ENCODE data around the gene PYGB.
"Not testable (repeated sequence)": the region's sequence is repeated elsewhere in the genome, so short reads cannot be mapped to it uniquely, and the experiment has no call there.

PYGB gene

GRCh38 chr20:25320035-25320800 lies 72.3 kb downstream of the PYGB start:
- DNase-seq (no peak), ATAC-seq (no peak)
- Mint-ChIP-seq H3K27me3 (no peaks in the 10 kb centered on the region), H3K4me3 (no peak overlapping the region), H3K27ac (peak overlapping the region in 1 of 2 donors; percentile 92), H3K4me1 (peaks cover 24% of the 10 kb centered on the region), H3K9me3 (no peaks in the 10 kb centered on the region)

- Mint-ChIP-seq H3K4me1 (peaks cover 17% of the 10 kb centered on the region), H3K9me3 (no peaks in the 10 kb centered on the region), H3K4me3 (no peak overlapping the region), H3K27ac (no peak overlapping the region), H3K27me3 (no peaks in the 10 kb centered on the region)
- DNase-seq: no peak
- ATAC-seq: peak; percentile 39
Observed at GRCh38 chr20:25321262-25321831, 73.5 kb downstream of the PYGB start.

- no peak overlapping the region for H3K4me3 Mint-ChIP-seq
- no peaks in the 10 kb centered on the region for H3K27me3 Mint-ChIP-seq
- H3K9me3 Mint-ChIP-seq: no peaks in the 10 kb centered on the region
- ATAC-seq: no peak
- H3K27ac Mint-ChIP-seq: peak overlapping the region in 1 of 2 donors; percentile 72
- H3K4me1 Mint-ChIP-seq: peaks cover 17% of the 10 kb centered on the region
- no peak for DNase-seq
Observed at GRCh38 chr20:25321991-25322390, 74.1 kb downstream of the PYGB start.

GRCh38 chr20:25323496-25324246 lies 75.8 kb downstream of the PYGB start:
- Mint-ChIP-seq H3K27me3 (no peaks in the 10 kb centered on the region), H3K27ac (no peak overlapping the region), H3K4me3 (no peak overlapping the region), H3K9me3 (no peaks in the 10 kb centered on the region), H3K4me1 (peaks cover 10% of the 10 kb centered on the region)
- DNase-seq (no peak), ATAC-seq (no peak)

- H3K27ac Mint-ChIP-seq: peak overlapping the region in 1 of 2 donors; percentile 53
- no peaks in the 10 kb centered on the region for H3K9me3 Mint-ChIP-seq
- H3K4me3 Mint-ChIP-seq: no peak overlapping the region
- ATAC-seq (no peak), DNase-seq (no peak)
- peaks cover 9% of the 10 kb centered on the region for H3K4me1 Mint-ChIP-seq
- no peaks in the 10 kb centered on the region for H3K27me3 Mint-ChIP-seq
Observed at GRCh38 chr20:25324412-25324811, 76.5 kb downstream of the PYGB start.

GRCh38 chr20:25325073-25325472 lies 77.2 kb downstream of the PYGB start:
- no peaks in the 10 kb centered on the region for H3K9me3 Mint-ChIP-seq
- H3K4me1 Mint-ChIP-seq: peaks cover 11% of the 10 kb centered on the region
- no peak overlapping the region for H3K4me3 Mint-ChIP-seq
- DNase-seq (no peak), ATAC-seq (no peak)
- H3K27me3 Mint-ChIP-seq: no peaks in the 10 kb centered on the region
- no peak overlapping the region for H3K27ac Mint-ChIP-seq

- Mint-ChIP-seq H3K27ac (no peak overlapping the region), H3K4me1 (peaks cover 11% of the 10 kb centered on the region), H3K27me3 (no peaks in the 10 kb centered on the region), H3K9me3 (no peaks in the 10 kb centered on the region), H3K4me3 (no peak overlapping the region)
- ATAC-seq (no peak), DNase-seq (no peak)
Observed at GRCh38 chr20:25325997-25326396, 78.1 kb downstream of the PYGB start.

GRCh38 chr20:25327521-25328235 lies 79.8 kb downstream of the PYGB start:
- no peak overlapping the region for H3K4me3 Mint-ChIP-seq
- H3K4me1 Mint-ChIP-seq: peaks cover 11% of the 10 kb centered on the region
- H3K27ac Mint-ChIP-seq: no peak overlapping the region
- H3K9me3 Mint-ChIP-seq: no peaks in the 10 kb centered on the region
- no peak for DNase-seq
- no peak for ATAC-seq
- H3K27me3 Mint-ChIP-seq: no peaks in the 10 kb centered on the region

GRCh38 chr20:25328954-25329498 lies 81.1 kb downstream of the PYGB start:
- no peak overlapping the region for H3K4me3 Mint-ChIP-seq
- H3K4me1 Mint-ChIP-seq: peaks cover 11% of the 10 kb centered on the region
- DNase-seq (no peak), ATAC-seq (no peak)
- H3K27ac Mint-ChIP-seq: no peak overlapping the region
- no peaks in the 10 kb centered on the region for H3K9me3 Mint-ChIP-seq
- no peaks in the 10 kb centered on the region for H3K27me3 Mint-ChIP-seq

- H3K4me3 Mint-ChIP-seq, H3K27me3 Mint-ChIP-seq, H3K9me3 Mint-ChIP-seq, ATAC-seq, H3K27ac Mint-ChIP-seq, DNase-seq, H3K4me1 Mint-ChIP-seq: not testable (repeated sequence)
Observed at GRCh38 chr20:25334972-25335371, 87.1 kb downstream of the PYGB start.

GRCh38 chr20:25336561-25337422 lies 88.9 kb downstream of the PYGB start:
- H3K4me3 Mint-ChIP-seq: no peak overlapping the region
- no peaks in the 10 kb centered on the region for H3K9me3 Mint-ChIP-seq
- no peaks in the 10 kb centered on the region for H3K27me3 Mint-ChIP-seq
- no peak overlapping the region for H3K27ac Mint-ChIP-seq
- H3K4me1 Mint-ChIP-seq: peaks cover 10% of the 10 kb centered on the region
- DNase-seq (no peak), ATAC-seq (no peak)

- ATAC-seq: no peak
- H3K27ac Mint-ChIP-seq: peak overlapping the region in 1 of 2 donors; percentile 22
Observed at GRCh38 chr20:25338112-25339023, 90.5 kb downstream of the PYGB start.

GRCh38 chr20:25339608-25340007 lies 91.7 kb downstream of the PYGB start:
- DNase-seq: no peak
- Mint-ChIP-seq H3K4me3 (no peak overlapping the region), H3K9me3 (no peaks in the 10 kb centered on the region), H3K4me1 (peaks cover 20% of the 10 kb centered on the region), H3K27me3 (no peaks in the 10 kb centered on the region), H3K27ac (peak overlapping the region in 1 of 2 donors; percentile 54)
- no peak for ATAC-seq

More at GRCh38 chr20:25338112-25339023, 90.5 kb downstream of the PYGB start:
- no peaks in the 10 kb centered on the region for H3K27me3 Mint-ChIP-seq
- no peak for DNase-seq
- H3K4me3 Mint-ChIP-seq: no peak overlapping the region
- H3K9me3 Mint-ChIP-seq: no peaks in the 10 kb centered on the region
- peaks cover 13% of the 10 kb centered on the region for H3K4me1 Mint-ChIP-seq

GRCh38 chr20:25340380-25340779 lies 92.5 kb downstream of the PYGB start:
- Mint-ChIP-seq H3K27ac (no peak overlapping the region), H3K4me1 (peaks cover 27% of the 10 kb centered on the region), H3K27me3 (no peaks in the 10 kb centered on the region), H3K9me3 (no peaks in the 10 kb centered on the region), H3K4me3 (no peak overlapping the region)
- no peak for DNase-seq
- ATAC-seq: no peak

Measured in stimulated activated naive CD8-positive, alpha-beta T cell treated with anti-CD3 and anti-CD28 coated beads, Interleukin-15, amount 100 ng/mL, for 72 hours (primary cell).